IMR-90 (cell line): ENCODE measurements around the gene ZNF771. TPM values are rescaled to one million over a fixed set of nuclear protein-coding genes. Genes with fewer than 3 reads are reported as not detected.
A peak's percentile ranks its signal among the peaks of the same experiment; 100 is the strongest.

Source experiments
- ATAC-seq: fragments of 200-7000 bp; cut with Tn5 transposase; 2 replicates; pipeline ENCODE4 v1.9.1; 2020; ENCODE audit warnings: low read depth, mild to moderate bottlenecking, moderate library complexity
- BruUV-seq: library from RNA; stranded (reverse); fragments of 400-500 nt; replicated peaks from 2 replicates; lab custom pipeline; 2021; lab: Mats Ljungman, UMichigan
- CTCF ChIA-PET: fragments of 300-600 bp; formaldehyde crosslinking; extraction: SDS; loops from one replicate; lab custom pipeline; 2021; ENCODE audit warnings: antibody characterized with exemption; lab: Yijun Ruan, JAX
- POLR2A ChIA-PET: fragments of 300-600 bp; sonication (Branson Sonifier 250); formaldehyde crosslinking; loops from one replicate; lab custom pipeline; 2022; ENCODE audit warnings: antibody characterized with exemption; ENCODE audit not compliant: unreplicated experiment; lab: Charles Lee
- DNase-seq: peaks from one replicate; pipeline ENCODE4 v3.0.0; 2013
- H2AFZ ChIP-seq: replicated peaks from 2 replicates; pipeline ENCODE3; 2013; ENCODE audit warnings: low read length, mild to moderate bottlenecking; ENCODE audit not compliant: poor library complexity
- H2AK5ac ChIP-seq: 2 replicates; pipeline ENCODE4 v1.6.1; 2013; ENCODE audit warnings: low read depth, low read length, inconsistent platforms
- H2AK9ac ChIP-seq: replicated peaks from 2 replicates; pipeline ENCODE3; 2013; ENCODE audit warnings: mild to moderate bottlenecking, low read depth, low read length, moderate library complexity; ENCODE audit not compliant: poor library complexity
- H2BK120ac ChIP-seq: 2 replicates; pipeline ENCODE4 v1.6.1; 2013; ENCODE audit warnings: low read depth, low read length, inconsistent platforms
- H2BK15ac ChIP-seq: 3 replicates; pipeline ENCODE4 v1.6.1; 2013; ENCODE audit warnings: low read depth, low read length, inconsistent platforms
- H2BK20ac ChIP-seq: 2 replicates; pipeline ENCODE4 v1.6.1; 2013; ENCODE audit warnings: low read depth, mild to moderate bottlenecking, inconsistent platforms, low read length, moderate library complexity
- H2BK5ac ChIP-seq: 2 replicates; pipeline ENCODE4 v1.6.1; 2013; ENCODE audit warnings: mild to moderate bottlenecking, low read depth, low read length, inconsistent platforms; ENCODE audit not compliant: poor library complexity, severe bottlenecking
- H3K14ac ChIP-seq: replicated peaks from 2 replicates; pipeline ENCODE4 v1.6.1; 2013; ENCODE audit warnings: low read depth, low read length, inconsistent platforms
- H3K18ac ChIP-seq: 2 replicates; pipeline ENCODE4 v1.6.1; 2013; ENCODE audit warnings: low read depth, low read length, control low read depth
- H3K23ac ChIP-seq: 2 replicates; pipeline ENCODE4 v1.6.1; 2013; ENCODE audit warnings: low read depth, low read length, inconsistent platforms
- H3K27ac ChIP-seq: 2 replicates; pipeline ENCODE4 v1.5.1; 2013; ENCODE audit warnings: mild to moderate bottlenecking, control low read depth, low read length; ENCODE audit not compliant: insufficient read depth
- H3K27me3 ChIP-seq: 2 replicates; pipeline ENCODE4 v1.6.1; 2013; ENCODE audit warnings: low read length; ENCODE audit not compliant: control insufficient read depth, insufficient read depth
- H3K36me3 ChIP-seq: 2 replicates; pipeline ENCODE4 v1.6.1; 2013; ENCODE audit warnings: low read length, mixed read lengths; ENCODE audit not compliant: control insufficient read depth, insufficient read depth
- H3K4ac ChIP-seq: 2 replicates; pipeline ENCODE4 v1.6.1; 2013; ENCODE audit warnings: low read depth, low read length, inconsistent platforms
- H3K4me1 ChIP-seq: 2 replicates; pipeline ENCODE4 v1.6.1; 2013; ENCODE audit warnings: low read length, mixed read lengths; ENCODE audit not compliant: control insufficient read depth, insufficient read depth
- H3K4me2 ChIP-seq: 2 replicates; pipeline ENCODE4 v1.6.1; 2013; ENCODE audit warnings: low read depth, mild to moderate bottlenecking, control low read depth, low read length, moderate library complexity
- H3K4me3 ChIP-seq: 2 replicates; pipeline ENCODE4 v1.5.1; 2013; ENCODE audit warnings: low read depth, mild to moderate bottlenecking, control low read depth, low read length, moderate library complexity; ENCODE audit not compliant: insufficient read depth
- H3K56ac ChIP-seq: 2 replicates; pipeline ENCODE4 v1.6.1; 2013; ENCODE audit warnings: low read length, inconsistent platforms; ENCODE audit not compliant: insufficient read depth; ENCODE audit errors: extremely low read depth
- H3K79me1 ChIP-seq, 2 experiments: 2 replicates each; pipeline ENCODE4 v1.6.1; 2013; ENCODE audit warnings: low read length in 2 of 2, inconsistent platforms in 1 of 2, low read depth in 1 of 2
- H3K9ac ChIP-seq: 2 replicates; pipeline ENCODE4 v1.6.1; 2013; ENCODE audit warnings: low read depth, low read length, control low read depth
- H3K9me1 ChIP-seq: 2 replicates; pipeline ENCODE4 v1.6.1; 2013; ENCODE audit warnings: low read length, inconsistent platforms; ENCODE audit not compliant: insufficient read depth
- H3K9me3 ChIP-seq: 2 replicates; pipeline ENCODE4 v1.6.1; 2013; ENCODE audit warnings: low read length; ENCODE audit not compliant: control insufficient read depth, insufficient read depth
- H4K20me1 ChIP-seq: 2 replicates; pipeline ENCODE4 v1.6.1; 2013; ENCODE audit warnings: low read length, inconsistent platforms; ENCODE audit not compliant: insufficient read depth
- H4K5ac ChIP-seq: 2 replicates; pipeline ENCODE4 v1.6.1; 2013; ENCODE audit warnings: mild to moderate bottlenecking, low read depth, low read length, control low read depth
- H4K8ac ChIP-seq, 2 experiments: 2 replicates each; pipeline ENCODE4 v1.6.1; 2013; ENCODE audit warnings: low read depth in 2 of 2, low read length in 2 of 2, control low read depth in 1 of 2, inconsistent platforms in 1 of 2
- H4K91ac ChIP-seq: 2 replicates; pipeline ENCODE4 v1.6.1; 2013; ENCODE audit warnings: low read depth, low read length, inconsistent platforms; ENCODE audit not compliant: insufficient read depth
- CTCF ChIP-seq: conservative IDR thresholded peaks from 2 replicates; pipeline ENCODE4 v1.5.1; 2012; ENCODE audit warnings: mild to moderate bottlenecking, low read depth, low read length, improper control_type of control experiment
- MAZ ChIP-seq: IDR thresholded peaks from 2 replicates; pipeline ENCODE4 v1.6.1; 2012; ENCODE audit warnings: low read depth, mild to moderate bottlenecking, low read length, improper control_type of control experiment, moderate library complexity, borderline replicate concordance
- RAD21 ChIP-seq: IDR thresholded peaks from 2 replicates; pipeline ENCODE4 v1.6.1; 2012; ENCODE audit warnings: low read length, improper control_type of control experiment
- SMC3 ChIP-seq: fragments of 150-350 bp; IDR thresholded peaks from 2 replicates; pipeline ENCODE4 v1.6.1; 2016; ENCODE audit warnings: low read depth, mild to moderate bottlenecking, antibody characterized with exemption, low read length, moderate library complexity
- WGBS, 2 experiments: methylation state at CpG; one replicate each; pipeline versions ENCODE4 v1.1.5 to v1.1.7; 2013; ENCODE audit warnings: missing lambda C conversion rate in 2 of 2; ENCODE audit not compliant: insufficient read length in 1 of 2; ENCODE audit errors: extremely low coverage in 2 of 2; 5-methylcytosine and 5-hydroxymethylcytosine counted together
- dilution Hi-C: fragments of 300-500 bp; cut with HindIII; formaldehyde crosslinking; loops from one replicate; pipeline ENCODE4 v1.14.3; 2018; ENCODE audit warnings: low sequenced_read_pairs; ENCODE audit not compliant: unreplicated experiment
- in situ Hi-C: fragments of 300-500 bp; cut with MboI; formaldehyde crosslinking; loops from 3 replicates; pipeline ENCODE4 v1.14.3; 2019; ENCODE audit warnings: low sequenced_read_pairs, inconsistent platforms, mixed read lengths
- intact Hi-C: fragments of 100-400 bp; cut with micrococcal nuclease; formaldehyde crosslinking; loops from 2 replicates; pipeline ENCODE4 v1.10.0; 2022
- polyA plus RNA-seq, 3 experiments: library from polyadenylated mRNA; depleted of rRNA; stranded (reverse); fragments of >200 nt; gene quantifications; 2 replicates each; pipeline ENCODE4 v1.2.3, GENCODE V29; 2012; ENCODE audit warnings: low replicate concordance in 1 of 3
- total RNA-seq: library from RNA; depleted of rRNA; stranded (reverse); fragments of >200 nt; gene quantifications from 2 replicates; pipeline ENCODE4 v1.2.3, GENCODE V29; 2012

ZNF771 gene
- total and polyA plus RNA-seq, 2 of the 4 experiments (the other 2 are of a cell fraction) = 5.2 to 10.9 TPM

- Histone ChIP-seq H3K4me3 (peak overlapping the region; percentile 86), H2BK120ac (no peak overlapping the region), H3K56ac (no peak overlapping the region), H3K14ac (no peak overlapping the region), H2AK5ac (no peak overlapping the region), H3K4me2 (no peak overlapping the region), H3K9ac (0 out of 2 replicates have a peak overlapping the region, but pooled peaks have one; percentile 90), H2AK9ac (peak overlapping the region; percentile 51), H3K9me3 (no peaks in the 10 kb centered on the region), H4K20me1 (peaks cover 40% of the 10 kb centered on the region), H2BK5ac (peak overlapping the region; percentile 40), H4K5ac (no peak overlapping the region), H3K4me1 (peaks cover 3% of the 10 kb centered on the region; the same call in 1 of the 2 replicates), H2BK20ac (no peak overlapping the region), H3K27me3 (no peaks in the 10 kb centered on the region), H2BK15ac (no peak overlapping the region), H3K9me1 (peaks cover 17% of the 10 kb centered on the region), H3K79me1 (peaks cover 4 to 51% of the 10 kb centered on the region in 2 experiments; a peak in 3 of 4 replicates), H3K4ac (no peak overlapping the region), H3K36me3 (peaks cover 9% of the 10 kb centered on the region; the same call in 1 of the 2 replicates), H2AFZ (peak overlapping the region; percentile 80), H3K18ac (no peak overlapping the region), H4K91ac (no peak overlapping the region), H3K27ac (peak overlapping the region; percentile 82; the same call in 1 of the 2 replicates), H3K23ac (no peak overlapping the region), H4K8ac (no peak overlapping the region)
- intact Hi-C loops = loop anchor here (2.0 kb wide), 1 partner anchor 277 kb away; no protein-coding TSS in a partner anchor
- WGBS, 2 experiments = 1% methylated on average over 29 of the region's 76 CpGs; no CpG with 5 or more reads in 1 of the 2 experiments
- ChIA-PET POLR2A (no interaction called here), CTCF (no interaction called here)
- in situ Hi-C loops = no loop called here
- dilution Hi-C loops = no loop called here
- DNase-seq (no peak), ATAC-seq (peak; percentile 30)
- TF ChIP-seq SMC3 = no peak
- no peak for TF ChIP-seq RAD21
- peak; percentile 26; the same call in 1 of the 2 replicates for TF ChIP-seq CTCF
- TF ChIP-seq MAZ = peak; percentile 82; the same call in 1 of the 2 replicates
- no TSS peak for BruUV-seq
Observed at GRCh38 chr16:30369938-30370455, 37.4 kb upstream of the ZNF771 start.
